Liver (tissue), 9 donors: Measurements from ENCODE around the gene AP1G1. TPM values are rescaled to one million over a fixed set of nuclear protein-coding genes. Genes with fewer than 3 reads are reported as not detected.

ENCODE experiments used
- DNase-seq: peaks from one replicate; pipeline ENCODE4 v3.0.0-alpha.2; 2017; ENCODE audit warnings: low spot score
- H3K27ac ChIP-seq, 2 donors: one replicate each; pipeline ENCODE4 v1.7.0; 2013; ENCODE audit warnings: inconsistent platforms in 2 of 2, low read length in 2 of 2, control low read depth in 1 of 2, low read depth in 1 of 2, mild to moderate bottlenecking in 1 of 2
- H3K27me3 ChIP-seq, 4 donors: one replicate each; pipeline versions ENCODE4 v1.6.1 to v1.7.0; 2013; ENCODE audit warnings: low read length in 3 of 4, inconsistent platforms in 1 of 4, mild to moderate bottlenecking in 1 of 4, moderate library complexity in 1 of 4; ENCODE audit not compliant: control insufficient read depth in 4 of 4, insufficient read depth in 4 of 4
- H3K36me3 ChIP-seq, 4 donors: one replicate each; pipeline versions ENCODE4 v1.6.1 to v1.7.0; 2013; ENCODE audit warnings: low read length in 3 of 4, mild to moderate bottlenecking in 3 of 4, low read depth in 1 of 4, moderate library complexity in 1 of 4; ENCODE audit not compliant: control insufficient read depth in 4 of 4, insufficient read depth in 3 of 4
- H3K4me1 ChIP-seq, 4 donors: one replicate each; pipeline versions ENCODE4 v1.6.1 to v1.7.0; 2013; ENCODE audit warnings: low read length in 3 of 4, mild to moderate bottlenecking in 3 of 4, moderate library complexity in 1 of 4; ENCODE audit not compliant: control insufficient read depth in 4 of 4, insufficient read depth in 4 of 4
- H3K4me3 ChIP-seq, 3 donors: one replicate each; pipeline versions ENCODE4 v1.6.1 to v1.7.0; 2013; ENCODE audit warnings: low read length in 3 of 3, control low read depth in 1 of 3, low read depth in 1 of 3, mild to moderate bottlenecking in 1 of 3
- H3K9ac ChIP-seq, 2 donors: one replicate each; pipeline ENCODE4 v1.7.0; 2013; ENCODE audit warnings: low read length in 2 of 2, mild to moderate bottlenecking in 2 of 2, moderate library complexity in 2 of 2, control low read depth in 1 of 2, low read depth in 1 of 2
- H3K9me3 ChIP-seq, 4 donors: one replicate each; pipeline versions ENCODE4 v1.6.1 to v1.7.0; 2013; ENCODE audit warnings: low read length in 3 of 4; ENCODE audit not compliant: control insufficient read depth in 4 of 4
- FOXA1 ChIP-seq: IDR thresholded peaks from 2 replicates; pipeline ENCODE4 v1.6.1; 2016; ENCODE audit warnings: antibody characterized with exemption
- FOXA2 ChIP-seq: IDR thresholded peaks from 2 replicates; pipeline ENCODE4 v1.6.1; 2016; ENCODE audit warnings: antibody characterized with exemption
- GABPA ChIP-seq, 2 donors: IDR thresholded peaks in 1 of 2; conservative IDR thresholded peaks in 1 of 2; 2 replicates each; pipeline ENCODE4 v1.6.1; 2016; ENCODE audit warnings: antibody characterized with exemption in 2 of 2, mild to moderate bottlenecking in 1 of 2, moderate library complexity in 1 of 2
- HNF4A ChIP-seq, 2 donors: conservative IDR thresholded peaks; 2 replicates each; pipeline ENCODE4 v1.6.1; 2016; ENCODE audit warnings: antibody characterized with exemption in 2 of 2, mild to moderate bottlenecking in 2 of 2
- JUND ChIP-seq, 2 donors: IDR thresholded peaks; 2 replicates each; pipeline ENCODE4 v1.6.1; 2016; ENCODE audit warnings: antibody characterized with exemption in 2 of 2
- RAD21 ChIP-seq, 2 donors: IDR thresholded peaks; 2 replicates each; pipeline ENCODE4 v1.6.1; 2016; ENCODE audit warnings: antibody characterized with exemption in 2 of 2, mild to moderate bottlenecking in 2 of 2
- RXRA ChIP-seq, 2 donors: IDR thresholded peaks; 2 replicates each; pipeline ENCODE4 v1.6.1; 2017 to 2018; ENCODE audit warnings: antibody characterized with exemption in 2 of 2, mild to moderate bottlenecking in 1 of 2
- TAF1 ChIP-seq: conservative IDR thresholded peaks from 2 replicates; pipeline ENCODE4 v1.6.1; 2016; ENCODE audit warnings: antibody characterized with exemption, mild to moderate bottlenecking
- YY1 ChIP-seq: IDR thresholded peaks from 2 replicates; pipeline ENCODE4 v1.6.1; 2016; ENCODE audit warnings: antibody characterized with exemption, mild to moderate bottlenecking
- WGBS: extraction: QIAGEN DNeasy Blood & Tissue Kit; methylation state at CpG from one replicate; pipeline ENCODE4 v1.1.7; 2013; 5-methylcytosine and 5-hydroxymethylcytosine counted together
- polyA plus RNA-seq, 2 donors: library from polyadenylated mRNA; stranded (reverse) in 1 of 2; unstranded in 1 of 2; fragments of 200-250 nt in 1 of 2; fragments of >200 nt in 1 of 2; fragmentation: Nextera tagmentation in 1 of 2; extraction: Ambion mirVana in 1 of 2; gene quantifications; one replicate each; pipeline versions ENCODE4 v1.2.1 to v1.2.3, GENCODE V29; 2013 to 2015
- total RNA-seq, 2 donors: library from RNA; depleted of rRNA; stranded (reverse); fragments of >200 nt; gene quantifications; one replicate each; pipeline ENCODE4 v1.2.3, GENCODE V29; 2014
- TF ChIP-seq, protein P1 (sequence below): IDR thresholded peaks from 2 replicates; pipeline ENCODE4 v1.6.1; 2016; ENCODE audit warnings: antibody characterized with exemption
- TF ChIP-seq, protein P2 (sequence below): IDR thresholded peaks from 2 replicates; pipeline ENCODE4 v1.6.1; 2016; ENCODE audit warnings: antibody characterized with exemption
- TF ChIP-seq, protein P3 (sequence below): IDR thresholded peaks from 2 replicates; pipeline ENCODE4 v1.6.1; 2016; ENCODE audit warnings: antibody characterized with exemption
- donor health status: healthy.
- donor health status: healthy.
- donor health status: healthy.
- donor health status: healthy.
- donor health status: healthy.

The AP1G1 gene
- total and polyA plus RNA-seq, 4 donors, result 11.4 to 64.4 (median 32.8) TPM

DNA sequence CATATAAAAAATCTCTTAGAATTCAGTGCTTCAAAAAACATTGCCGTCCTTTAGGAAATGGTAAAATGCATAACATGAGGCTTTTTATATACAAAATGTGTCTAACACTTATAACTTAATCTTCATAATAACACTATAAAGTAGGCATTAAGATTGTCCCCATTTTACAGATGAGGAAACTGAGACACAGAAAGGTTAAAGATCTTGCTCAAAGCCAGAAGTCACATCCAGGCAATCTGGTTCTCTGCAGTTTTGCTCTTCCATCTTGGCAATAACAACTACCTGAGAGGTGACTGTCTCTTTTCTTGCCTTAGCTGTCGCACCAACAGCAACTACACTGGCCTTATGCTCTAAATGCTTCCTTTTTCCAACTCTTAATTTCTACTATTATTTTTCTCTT lies 24.5 kb downstream of the AP1G1 start:
- H3K4me1 ChIP-seq, result peaks cover 0 to 3% (median under 1%) of the 10 kb centered on the region in 4 donors
- peaks cover 3 to 32% (median 21%) of the 10 kb centered on the region in 4 donors for H3K36me3 ChIP-seq
- 97% methylated on average over 2 of the region's 2 CpGs for WGBS

DNA sequence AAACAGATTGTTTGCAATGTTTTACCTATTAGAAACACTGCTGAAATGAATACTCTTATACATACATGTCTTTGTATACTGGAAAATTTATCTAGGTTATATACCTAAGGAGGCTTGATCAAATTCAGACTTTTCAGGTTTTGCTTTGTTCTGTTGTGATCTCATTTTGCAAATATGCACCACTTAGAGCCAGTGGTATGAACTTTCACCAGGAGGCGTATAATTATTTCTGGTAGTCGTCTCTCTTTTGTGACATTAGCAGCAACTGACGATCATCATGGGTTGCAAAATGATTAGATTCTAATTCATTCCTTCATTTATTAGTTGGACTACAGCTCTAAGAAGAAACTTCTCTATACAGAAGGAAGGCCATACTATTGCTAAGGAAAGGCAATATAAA lies 26.9 kb downstream of the AP1G1 start:
- TF ChIP-seq FOXA1, result no peak
- 43% methylated on average over 3 of the region's 3 CpGs for WGBS

More for the DNA sequence above, 24.5 kb downstream of the AP1G1 start:
- Histone ChIP-seq H3K9me3 (no peaks in the 10 kb centered on the region), H3K4me3 (no peak overlapping the region), H3K9ac (no peak overlapping the region), H3K27ac (no peak overlapping the region), H3K27me3 (no peaks in the 10 kb centered on the region)
- TF ChIP-seq, protein P1, sequence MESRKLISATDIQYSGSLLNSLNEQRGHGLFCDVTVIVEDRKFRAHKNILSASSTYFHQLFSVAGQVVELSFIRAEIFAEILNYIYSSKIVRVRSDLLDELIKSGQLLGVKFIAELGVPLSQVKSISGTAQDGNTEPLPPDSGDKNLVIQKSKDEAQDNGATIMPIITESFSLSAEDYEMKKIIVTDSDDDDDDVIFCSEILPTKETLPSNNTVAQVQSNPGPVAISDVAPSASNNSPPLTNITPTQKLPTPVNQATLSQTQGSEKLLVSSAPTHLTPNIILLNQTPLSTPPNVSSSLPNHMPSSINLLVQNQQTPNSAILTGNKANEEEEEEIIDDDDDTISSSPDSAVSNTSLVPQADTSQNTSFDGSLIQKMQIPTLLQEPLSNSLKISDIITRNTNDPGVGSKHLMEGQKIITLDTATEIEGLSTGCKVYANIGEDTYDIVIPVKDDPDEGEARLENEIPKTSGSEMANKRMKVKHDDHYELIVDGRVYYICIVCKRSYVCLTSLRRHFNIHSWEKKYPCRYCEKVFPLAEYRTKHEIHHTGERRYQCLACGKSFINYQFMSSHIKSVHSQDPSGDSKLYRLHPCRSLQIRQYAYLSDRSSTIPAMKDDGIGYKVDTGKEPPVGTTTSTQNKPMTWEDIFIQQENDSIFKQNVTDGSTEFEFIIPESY, result no peak
- no peak for TF ChIP-seq FOXA2
- no peak for DNase-seq

DNA sequence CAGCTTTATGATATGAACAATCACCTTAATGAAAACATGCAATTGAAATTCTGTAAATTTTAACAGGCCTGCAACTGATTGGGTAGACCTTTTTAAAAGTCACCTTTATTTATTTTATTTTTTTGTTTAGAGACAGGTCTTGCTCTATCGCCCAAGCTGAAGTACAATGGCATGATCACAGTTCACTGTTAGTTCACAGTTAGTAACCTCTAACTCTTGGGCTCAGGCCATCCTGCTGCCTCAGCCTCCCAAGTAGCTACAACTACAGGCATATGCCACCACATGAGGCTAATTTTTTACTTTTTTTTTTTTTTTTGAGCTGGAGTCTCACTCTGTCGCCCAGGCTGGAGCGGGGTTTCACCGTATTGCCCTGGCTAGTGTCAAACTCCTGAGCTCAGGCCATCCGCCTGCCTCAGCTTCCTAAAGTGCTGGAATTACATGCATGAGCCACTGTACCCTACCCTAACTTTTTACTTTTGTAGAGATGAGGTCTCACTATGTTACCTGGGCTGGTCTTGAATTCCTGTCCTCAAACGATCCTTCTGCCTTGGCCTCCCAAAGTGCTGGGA lies 28.0 kb downstream of the AP1G1 start:
- peaks cover 7 to 10% (median 8%) of the 10 kb centered on the region in 4 donors for H3K36me3 ChIP-seq
- no peak overlapping the region for H3K9ac ChIP-seq
- TF ChIP-seq, protein P2, sequence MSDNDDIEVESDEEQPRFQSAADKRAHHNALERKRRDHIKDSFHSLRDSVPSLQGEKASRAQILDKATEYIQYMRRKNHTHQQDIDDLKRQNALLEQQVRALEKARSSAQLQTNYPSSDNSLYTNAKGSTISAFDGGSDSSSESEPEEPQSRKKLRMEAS, result no peak
- TF ChIP-seq YY1 (no peak), RXRA (IDR thresholded peaks at IDR 0.05) (peak in 1 of 2 donors; percentile 22), FOXA2 (no peak), TAF1 (no peak), JUND (IDR thresholded peaks at IDR 0.05) (no peak)
- WGBS, result 90% methylated on average over 6 of the region's 6 CpGs
- H3K4me1 ChIP-seq, result peaks cover 0 to 3% (median under 1%) of the 10 kb centered on the region in 4 donors
- no peak overlapping the region for H3K27ac ChIP-seq
- no peak for DNase-seq
- H3K4me3 ChIP-seq, result no peak overlapping the region
- no peaks in the 10 kb centered on the region for H3K9me3 ChIP-seq
- no peaks in the 10 kb centered on the region for H3K27me3 ChIP-seq

More for the DNA sequence above, 26.9 kb downstream of the AP1G1 start:
- Histone ChIP-seq H3K9ac (no peak overlapping the region), H3K4me3 (no peak overlapping the region), H3K4me1 (peaks cover 0 to 3% (median under 1%) of the 10 kb centered on the region in 4 donors), H3K36me3 (peaks cover 5 to 12% (median 9%) of the 10 kb centered on the region in 4 donors), H3K27me3 (no peaks in the 10 kb centered on the region), H3K27ac (no peak overlapping the region), H3K9me3 (no peaks in the 10 kb centered on the region)
- DNase-seq, result no peak

DNA sequence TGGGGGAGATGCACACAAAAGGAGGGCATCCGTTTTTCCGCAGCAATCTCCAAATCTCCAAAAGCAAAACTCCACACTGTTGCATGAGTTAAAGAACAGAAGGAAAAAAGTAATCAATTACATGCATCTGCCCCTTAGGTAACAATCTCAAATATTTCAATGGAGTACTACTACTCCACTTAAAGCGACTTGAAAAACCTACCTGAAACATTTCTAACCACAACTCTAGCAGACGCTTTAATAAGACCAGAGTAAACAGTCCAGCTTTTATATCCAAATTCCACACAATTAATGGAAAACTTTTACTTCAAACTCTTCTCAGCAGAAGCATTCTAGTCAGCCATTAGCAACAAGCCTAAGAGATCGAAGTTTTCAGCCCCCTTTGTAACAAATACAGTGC lies 29.9 kb downstream of the AP1G1 start:
- H3K9ac ChIP-seq, result no peak overlapping the region
- H3K4me3 ChIP-seq, result no peak overlapping the region
- H3K36me3 ChIP-seq, result peaks cover 10 to 17% (median 11%) of the 10 kb centered on the region in 4 donors
- H3K4me1 ChIP-seq, result peaks cover 0 to 3% (median under 1%) of the 10 kb centered on the region in 4 donors
- DNase-seq, result no peak
- H3K27me3 ChIP-seq, result no peaks in the 10 kb centered on the region
- TF ChIP-seq FOXA1 (no peak), GABPA (IDR thresholded peaks at IDR 0.05 in 1 of 2, conservative IDR thresholded peaks at IDR 0.05 in 1 of 2) (no peak), JUND (IDR thresholded peaks at IDR 0.05) (no peak), RAD21 (IDR thresholded peaks at IDR 0.05) (no peak), HNF4A (conservative IDR thresholded peaks at IDR 0.05) (no peak)
- TF ChIP-seq, protein P2, result no peak
- TF ChIP-seq, protein P1, result no peak
- TF ChIP-seq, protein P3, sequence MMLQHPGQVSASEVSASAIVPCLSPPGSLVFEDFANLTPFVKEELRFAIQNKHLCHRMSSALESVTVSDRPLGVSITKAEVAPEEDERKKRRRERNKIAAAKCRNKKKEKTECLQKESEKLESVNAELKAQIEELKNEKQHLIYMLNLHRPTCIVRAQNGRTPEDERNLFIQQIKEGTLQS, result no peak
- WGBS, result 89% methylated on average over 5 of the region's 5 CpGs
- no peaks in the 10 kb centered on the region for H3K9me3 ChIP-seq
- no peak overlapping the region for H3K27ac ChIP-seq
